Upper lobe of left lung (tissue), 4 donors: Measurements from ENCODE around the gene AAMDC.

Source experiments
- CTCF ChIP-seq, 6 experiments: fragments of 450-650 bp in 4 of 6; fragments of 200-600 bp in 2 of 6; sonication (generic) in 2 of 6; IDR thresholded peaks; one replicate each; pipeline ENCODE4 v1.5.1; 2016 to 2019; ENCODE audit warnings: antibody characterized with exemption in 6 of 6
- EP300 ChIP-seq, 4 donors: sonication (generic); formaldehyde crosslinking; IDR thresholded peaks; one replicate each; pipeline ENCODE4 v1.5.1; 2017; ENCODE audit warnings: antibody characterized with exemption in 4 of 4, control low read depth in 2 of 4
- POLR2AphosphoS5 ChIP-seq, 2 donors: sonication (generic); formaldehyde crosslinking; IDR thresholded peaks; one replicate each; pipeline ENCODE4 v1.5.1; 2017; ENCODE audit warnings: antibody characterized with exemption in 2 of 2

- TF ChIP-seq CTCF (IDR thresholded peaks at IDR 0.05) (peak in 1 of 6 experiments; percentile 4), EP300 (IDR thresholded peaks at IDR 0.05) (no peak), POLR2AphosphoS5 (IDR thresholded peaks at IDR 0.05) (no peak)
These were observed 58.3 kb downstream of the AAMDC start for GRCh38 chr11:77879218-77879617.
